ENCODE results near the gene NUDT2.
A peak's percentile ranks its signal among the peaks of the same experiment; 100 is the strongest.

NUDT2 gene

GRCh38 chr9:34380511-34381315 is 51.3 kb downstream of the NUDT2 start:
- Histone ChIP-seq H3K9me3 (ENCODE audit: control insufficient read depth, insufficient read depth, low read depth, low read length) (no peaks in the 10 kb centered on the region), H3K36me3 (ENCODE audit: control insufficient read depth in 2 of 2, insufficient read depth in 1 of 2, low read length in 2 of 2) (no peaks in the 10 kb centered on the region), H3K4me1 (ENCODE audit: control insufficient read depth, insufficient read depth, low read length) (no peaks in the 10 kb centered on the region; the same call in 1 of the 2 replicates), H3K27ac (ENCODE audit: extremely low read depth, low read depth, low read length) (no peak overlapping the region), H3K4me3 (ENCODE audit: low read depth, low read length) (peak overlapping the region; percentile 25; the same call in 1 of the 2 replicates)
- ChIA-PET POLR2A (interaction anchor here (0.5 to 0.7 kb wide), 2 partner anchors 248 to 413 kb away, joined by 3 to 4 read pairs; partner anchors contain the start of gene ARID3C), CTCF (interaction anchor here (0.9 to 10.7 kb wide), 10 partner anchors 8 to 211 kb away, joined by 3 to 172 read pairs (median 4); no protein-coding TSS in a partner anchor)
- TF ChIP-seq ZNF610 (tag by site-specific recombination; IDR thresholded peaks at IDR 0.05; ENCODE audit: borderline replicate concordance) = no peak
- TF ChIP-seq SP2 (tag by site-specific recombination; IDR thresholded peaks at IDR 0.05) = peak; percentile 56
- no peak for TF ChIP-seq ZNF521 (tag by site-specific recombination; IDR thresholded peaks at IDR 0.05)
- no peak for TF ChIP-seq ZNF776 (tag by site-specific recombination; IDR thresholded peaks at IDR 0.05; ENCODE audit: borderline replicate concordance)
- TF ChIP-seq ZNF596 (tag by site-specific recombination; IDR thresholded peaks at IDR 0.05) = no peak
- no peak for TF ChIP-seq ZNF623 (tag by site-specific recombination; IDR thresholded peaks at IDR 0.05)
- TF ChIP-seq PATZ1 (tag by site-specific recombination; IDR thresholded peaks at IDR 0.05) = 0 out of 2 replicates have a peak, but pooled peaks have one; percentile 20
- 0 out of 2 replicates have a peak, but pooled peaks have one; percentile 20 for TF ChIP-seq ZNF335 (tag by site-specific recombination; conservative IDR thresholded peaks at IDR 0.05)
- TF ChIP-seq ZBTB8A (tag by site-specific recombination; IDR thresholded peaks at IDR 0.05) = peak; percentile 36; the same call in 1 of the 2 replicates
- no peak for TF ChIP-seq ZFP41 (tag by site-specific recombination; IDR thresholded peaks at IDR 0.05; ENCODE audit: borderline replicate concordance)
- TF ChIP-seq ZXDB (tag by site-specific recombination; IDR thresholded peaks at IDR 0.05) = no peak
- no peak for TF ChIP-seq ZNF114 (tag by site-specific recombination; IDR thresholded peaks at IDR 0.05)
- no peak for TF ChIP-seq ZNF768 (tag by site-specific recombination; IDR thresholded peaks at IDR 0.05)
- TF ChIP-seq ZBTB26 (tag by site-specific recombination; optimal IDR thresholded peaks at IDR 0.05) = peak; percentile 26
- peak; percentile 48 for TF ChIP-seq SP3 (tag by site-specific recombination; IDR thresholded peaks at IDR 0.05)
- TF ChIP-seq ZNF26 (tag by site-specific recombination; IDR thresholded peaks at IDR 0.05) = no peak
- no peak for TF ChIP-seq ZFP37 (tag by site-specific recombination; IDR thresholded peaks at IDR 0.05)
- TF ChIP-seq ZNF23 (tag by site-specific recombination; IDR thresholded peaks at IDR 0.05; ENCODE audit: borderline replicate concordance) = no peak
- no peak for TF ChIP-seq IKZF3 (tag by site-specific recombination; IDR thresholded peaks at IDR 0.05)
- no peak for TF ChIP-seq ZBTB21 (tag by site-specific recombination; IDR thresholded peaks at IDR 0.05)
- TF ChIP-seq KLF9 (tag by site-specific recombination; IDR thresholded peaks at IDR 0.05; ENCODE audit: low read depth) = peak; percentile 58; the same call in 1 of the 2 replicates
- TF ChIP-seq ZSCAN23 (tag by site-specific recombination; IDR thresholded peaks at IDR 0.05) = no peak

Data from HEK293 (cell line).